Smooth muscle cell (in vitro differentiated cells): ENCODE results near the gene NSDHL. TPM values are rescaled to one million over a fixed set of nuclear protein-coding genes. Genes with fewer than 3 reads are reported as not detected.

Experiments used
- DNase-seq: peaks from one replicate; lab custom pipeline; 2025; ENCODE audit not compliant: unreplicated experiment; lab: John Stamatoyannopoulos, UW
- H2AFZ ChIP-seq: fragments of 200-600 bp; sonication (generic); 2 replicates; pipeline ENCODE4 v1.6.0; 2016; ENCODE audit warnings: antibody characterized with exemption, low read depth, mild to moderate bottlenecking
- H3F3A ChIP-seq: fragments of 200-600 bp; sonication (generic); 2 replicates; pipeline ENCODE4 v1.6.0; 2017; ENCODE audit warnings: antibody characterized with exemption, low read depth
- H3K27ac ChIP-seq: fragments of 200-600 bp; sonication (generic); 2 replicates; pipeline ENCODE4 v1.5.1; 2016; ENCODE audit warnings: low read depth, mild to moderate bottlenecking
- H3K27me3 ChIP-seq: fragments of 200-600 bp; sonication (generic); 2 replicates; pipeline ENCODE4 v1.6.1; 2016; ENCODE audit warnings: low read depth, mild to moderate bottlenecking
- H3K36me3 ChIP-seq: fragments of 200-600 bp; sonication (generic); 2 replicates; pipeline ENCODE4 v1.5.1; 2016; ENCODE audit warnings: low read depth
- H3K4me1 ChIP-seq: fragments of 200-600 bp; sonication (generic); 2 replicates; pipeline ENCODE4 v1.5.1; 2016; ENCODE audit warnings: low read depth
- H3K4me2 ChIP-seq: fragments of 200-600 bp; sonication (generic); 2 replicates; pipeline ENCODE4 v1.6.0; 2016; ENCODE audit warnings: mild to moderate bottlenecking
- H3K4me3 ChIP-seq: fragments of 200-600 bp; sonication (generic); 2 replicates; pipeline ENCODE4 v1.5.1; 2016; ENCODE audit warnings: mild to moderate bottlenecking
- H3K79me2 ChIP-seq: fragments of 200-600 bp; sonication (generic); 2 replicates; pipeline ENCODE4 v1.6.0; 2016; ENCODE audit warnings: low read depth, mild to moderate bottlenecking
- H3K9ac ChIP-seq: fragments of 200-600 bp; sonication (generic); 2 replicates; pipeline ENCODE4 v1.6.0; 2016; ENCODE audit warnings: low read depth
- H3K9me3 ChIP-seq: fragments of 200-600 bp; sonication (generic); replicated peaks from 2 replicates; pipeline ENCODE4 v1.5.1; 2016; ENCODE audit warnings: low read depth
- H4K20me1 ChIP-seq: fragments of 200-600 bp; sonication (generic); 2 replicates; pipeline ENCODE4 v1.6.0; 2016; ENCODE audit warnings: low read depth
- WGBS: methylation state at CpG from one replicate; pipeline ENCODE4 v1.1.7; 2016; ENCODE audit warnings: low lambda C conversion rate; 5-methylcytosine and 5-hydroxymethylcytosine counted together
- polyA plus RNA-seq: library from polyadenylated mRNA; unstranded; fragments of >200 nt; fragmentation: Nextera tagmentation; extraction: Ambion mirVana; gene quantifications from 2 replicates; pipeline ENCODE4 v1.2.1, GENCODE V29; 2016
- total RNA-seq: library from RNA; depleted of rRNA; stranded (reverse); fragments of >200 nt; gene quantifications from 2 replicates; pipeline ENCODE4 v1.2.3, GENCODE V29; 2014
- TF ChIP-seq, protein P1 (sequence below): fragments of 200-600 bp; sonication (generic); IDR thresholded peaks from 2 replicates; pipeline ENCODE4 v1.5.1; 2017; ENCODE audit warnings: borderline replicate concordance, mild to moderate bottlenecking, antibody characterized with exemption; ENCODE audit not compliant: insufficient read depth, poor library complexity, severe bottlenecking

Gene NSDHL
- total and polyA plus RNA-seq, 2 experiments from 2014 or later = 20.9 to 36.4 TPM

DNA sequence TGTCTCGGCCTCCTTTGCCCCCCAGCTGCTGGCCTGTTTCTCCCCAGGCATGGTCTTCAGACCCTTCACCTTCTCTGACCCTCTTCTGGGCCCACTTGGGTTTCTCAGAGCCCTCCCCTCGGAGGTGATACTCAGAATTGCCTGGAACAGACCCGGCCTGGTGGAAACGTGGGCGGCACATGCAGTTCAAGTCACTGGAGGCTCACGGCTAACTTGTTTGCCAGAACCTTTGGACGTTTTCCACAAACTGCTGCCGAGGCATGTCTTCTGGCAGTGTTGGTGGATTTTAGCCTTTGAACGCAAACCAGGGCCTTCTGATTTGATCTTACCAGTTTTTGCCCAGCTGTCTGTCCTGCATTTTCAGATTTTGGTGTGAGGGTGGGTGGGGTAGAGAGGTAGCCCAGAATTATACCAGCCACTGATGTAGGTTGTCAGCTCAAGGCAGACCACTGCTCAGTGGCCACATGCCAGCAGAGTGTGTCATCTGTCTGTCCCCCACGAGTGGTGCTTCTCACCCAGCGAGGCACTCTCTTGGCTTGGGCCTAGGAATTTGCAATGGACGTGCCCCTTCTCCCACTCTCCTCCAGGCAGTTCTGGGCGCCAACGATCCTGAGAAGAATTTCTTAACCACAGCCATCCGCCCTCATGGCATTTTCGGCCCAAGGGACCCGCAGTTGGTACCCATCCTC lies 34.5 kb downstream of the NSDHL start:
- TF ChIP-seq, protein P1, sequence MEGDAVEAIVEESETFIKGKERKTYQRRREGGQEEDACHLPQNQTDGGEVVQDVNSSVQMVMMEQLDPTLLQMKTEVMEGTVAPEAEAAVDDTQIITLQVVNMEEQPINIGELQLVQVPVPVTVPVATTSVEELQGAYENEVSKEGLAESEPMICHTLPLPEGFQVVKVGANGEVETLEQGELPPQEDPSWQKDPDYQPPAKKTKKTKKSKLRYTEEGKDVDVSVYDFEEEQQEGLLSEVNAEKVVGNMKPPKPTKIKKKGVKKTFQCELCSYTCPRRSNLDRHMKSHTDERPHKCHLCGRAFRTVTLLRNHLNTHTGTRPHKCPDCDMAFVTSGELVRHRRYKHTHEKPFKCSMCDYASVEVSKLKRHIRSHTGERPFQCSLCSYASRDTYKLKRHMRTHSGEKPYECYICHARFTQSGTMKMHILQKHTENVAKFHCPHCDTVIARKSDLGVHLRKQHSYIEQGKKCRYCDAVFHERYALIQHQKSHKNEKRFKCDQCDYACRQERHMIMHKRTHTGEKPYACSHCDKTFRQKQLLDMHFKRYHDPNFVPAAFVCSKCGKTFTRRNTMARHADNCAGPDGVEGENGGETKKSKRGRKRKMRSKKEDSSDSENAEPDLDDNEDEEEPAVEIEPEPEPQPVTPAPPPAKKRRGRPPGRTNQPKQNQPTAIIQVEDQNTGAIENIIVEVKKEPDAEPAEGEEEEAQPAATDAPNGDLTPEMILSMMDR = no peak
- no peak overlapping the region for H3K9ac ChIP-seq
- no peaks in the 10 kb centered on the region for H3K9me3 ChIP-seq
- no peak overlapping the region for H3K27ac ChIP-seq
- no peak overlapping the region for H3K4me2 ChIP-seq
- DNase-seq = no peak
- H2AFZ ChIP-seq = no peak overlapping the region
- 79% methylated on average over 17 of the region's 17 CpGs for WGBS
- H3K4me1 ChIP-seq = no peaks in the 10 kb centered on the region
- no peaks in the 10 kb centered on the region for H3F3A ChIP-seq
- no peaks in the 10 kb centered on the region for H3K27me3 ChIP-seq
- H3K79me2 ChIP-seq = no peaks in the 10 kb centered on the region
- no peaks in the 10 kb centered on the region for H4K20me1 ChIP-seq
- H3K36me3 ChIP-seq = no peaks in the 10 kb centered on the region
- no peak overlapping the region for H3K4me3 ChIP-seq

DNA sequence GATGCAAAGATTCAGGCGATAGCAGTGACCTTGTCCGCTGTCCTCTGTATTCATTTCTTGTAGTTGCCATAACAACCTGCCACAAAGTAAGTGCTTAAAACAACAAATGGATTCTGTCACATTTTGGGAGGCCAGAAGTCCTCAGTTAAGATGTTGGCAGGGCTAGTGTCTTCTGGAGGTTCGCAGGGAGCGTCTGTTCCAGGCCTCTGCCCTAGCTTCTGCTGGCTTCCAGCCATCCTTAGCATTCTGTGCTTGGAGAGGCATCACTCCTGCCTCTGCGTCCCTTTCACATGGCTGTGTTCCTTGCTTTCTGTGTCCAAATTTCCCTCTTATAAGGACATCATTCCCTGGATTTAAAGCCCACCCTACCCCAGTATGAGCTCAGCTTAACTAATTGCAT lies 35.5 kb downstream of the NSDHL start:
- no peak for DNase-seq
- H3K36me3 ChIP-seq = no peaks in the 10 kb centered on the region
- no peaks in the 10 kb centered on the region for H3K9me3 ChIP-seq
- no peak overlapping the region for H3K9ac ChIP-seq
- H3K4me2 ChIP-seq = no peak overlapping the region
- H3K79me2 ChIP-seq = no peaks in the 10 kb centered on the region
- no peaks in the 10 kb centered on the region for H4K20me1 ChIP-seq
- no peaks in the 10 kb centered on the region for H3F3A ChIP-seq
- H3K4me1 ChIP-seq = no peaks in the 10 kb centered on the region
- TF ChIP-seq, protein P1 = no peak
- WGBS = 83% methylated on average over 5 of the region's 5 CpGs
- H3K4me3 ChIP-seq = no peak overlapping the region
- H2AFZ ChIP-seq = no peak overlapping the region
- H3K27me3 ChIP-seq = no peaks in the 10 kb centered on the region
- no peak overlapping the region for H3K27ac ChIP-seq

DNA sequence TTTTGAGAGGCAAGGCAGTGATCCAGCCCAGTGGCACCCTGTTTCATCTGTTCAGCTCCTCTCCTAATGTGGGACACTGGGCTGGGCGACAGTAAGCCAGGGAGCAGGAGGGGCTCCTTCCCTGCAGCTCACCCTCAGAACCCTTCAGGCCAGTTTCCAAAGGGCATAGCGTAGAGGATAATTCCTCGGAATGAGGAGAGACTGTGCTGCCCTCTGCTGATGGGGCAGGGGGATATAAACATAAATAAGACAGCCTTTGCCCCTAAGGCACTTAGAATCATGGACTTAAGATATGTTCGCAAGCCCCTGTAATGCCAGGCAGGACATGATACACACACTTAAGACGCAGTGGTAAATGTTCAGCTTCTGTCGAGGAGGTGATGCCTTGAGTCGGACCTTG lies 39.1 kb downstream of the NSDHL start:
- 90% methylated on average over 7 of the region's 7 CpGs for WGBS

DNA sequence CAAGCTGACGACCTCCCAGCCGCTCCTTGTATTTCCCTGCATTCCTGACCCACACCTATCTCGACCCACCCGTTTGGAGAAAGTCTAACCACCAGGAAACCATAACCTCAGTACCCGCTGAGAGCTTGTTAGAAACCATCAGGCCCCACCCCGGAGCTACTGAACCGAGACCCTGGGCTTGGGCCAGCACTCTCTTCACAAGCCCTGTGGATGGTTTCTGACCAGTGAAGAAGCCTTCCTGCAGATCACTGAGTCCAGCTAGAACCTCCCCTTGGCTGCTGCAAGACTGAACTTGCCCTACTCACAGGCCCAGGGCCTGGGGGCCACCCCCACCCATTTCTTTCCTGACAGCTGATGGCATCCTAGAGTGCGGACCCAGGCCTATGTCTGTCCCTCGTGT lies 40.4 kb downstream of the NSDHL start:
- Histone ChIP-seq H3K9me3 (no peaks in the 10 kb centered on the region), H2AFZ (no peak overlapping the region), H3F3A (no peaks in the 10 kb centered on the region), H3K4me2 (no peak overlapping the region), H3K27ac (no peak overlapping the region), H3K79me2 (no peaks in the 10 kb centered on the region), H3K27me3 (no peaks in the 10 kb centered on the region), H3K4me1 (no peaks in the 10 kb centered on the region), H3K4me3 (no peak overlapping the region), H3K9ac (no peak overlapping the region), H3K36me3 (no peaks in the 10 kb centered on the region), H4K20me1 (no peaks in the 10 kb centered on the region)
- TF ChIP-seq, protein P1 = no peak
- no peak for DNase-seq
- 75% methylated on average over 9 of the region's 9 CpGs for WGBS

More for the DNA sequence above, 39.1 kb downstream of the NSDHL start:
- no peaks in the 10 kb centered on the region for H4K20me1 ChIP-seq
- no peak overlapping the region for H3K27ac ChIP-seq
- no peak for DNase-seq
- TF ChIP-seq, protein P1 = no peak
- no peak overlapping the region for H3K4me3 ChIP-seq
- H3K79me2 ChIP-seq = no peaks in the 10 kb centered on the region
- H3K4me1 ChIP-seq = no peaks in the 10 kb centered on the region
- H3K9ac ChIP-seq = no peak overlapping the region
- no peak overlapping the region for H3K4me2 ChIP-seq
- H3K36me3 ChIP-seq = no peaks in the 10 kb centered on the region
- no peaks in the 10 kb centered on the region for H3K9me3 ChIP-seq
- no peak overlapping the region for H2AFZ ChIP-seq
- H3F3A ChIP-seq = no peaks in the 10 kb centered on the region
- H3K27me3 ChIP-seq = no peaks in the 10 kb centered on the region
